Fibroblast of villous mesenchyme (primary cell): ENCODE data around the gene ATP2A1. TPM values are rescaled to one million over a fixed set of nuclear protein-coding genes. Genes with fewer than 3 reads are reported as not detected.

Experiments used
- DNase-seq: peaks from one replicate; pipeline ENCODE4 v3.0.0-alpha.2; 2010; ENCODE audit warnings: low read depth
- H3K4me3 ChIP-seq: 2 replicates; pipeline ENCODE4 v1.5.1; 2011; ENCODE audit warnings: low read depth, mild to moderate bottlenecking, low read length
- CTCF ChIP-seq: IDR thresholded peaks from 2 replicates; pipeline ENCODE4 v1.5.1; 2012; ENCODE audit warnings: low read depth, mild to moderate bottlenecking, low read length; ENCODE audit not compliant: insufficient read depth
- total RNA-seq: library from RNA; depleted of rRNA; stranded (reverse); fragments of >200 nt; gene quantifications from 2 replicates; pipeline ENCODE4 v1.2.3, GENCODE V29; 2012

The ATP2A1 gene
- total RNA-seq, 1 donor: 0.43 TPM

GRCh38 chr16:28910086-28911031, 32.1 kb downstream of the ATP2A1 start:
- H3K4me3 ChIP-seq: no peak overlapping the region
- no peak for TF ChIP-seq CTCF
- DNase-seq: no peak

- no peak overlapping the region for H3K4me3 ChIP-seq
- no peak for TF ChIP-seq CTCF
- no peak for DNase-seq
Observed at GRCh38 chr16:28912558-28912957, 34.3 kb downstream of the ATP2A1 start.

DNA sequence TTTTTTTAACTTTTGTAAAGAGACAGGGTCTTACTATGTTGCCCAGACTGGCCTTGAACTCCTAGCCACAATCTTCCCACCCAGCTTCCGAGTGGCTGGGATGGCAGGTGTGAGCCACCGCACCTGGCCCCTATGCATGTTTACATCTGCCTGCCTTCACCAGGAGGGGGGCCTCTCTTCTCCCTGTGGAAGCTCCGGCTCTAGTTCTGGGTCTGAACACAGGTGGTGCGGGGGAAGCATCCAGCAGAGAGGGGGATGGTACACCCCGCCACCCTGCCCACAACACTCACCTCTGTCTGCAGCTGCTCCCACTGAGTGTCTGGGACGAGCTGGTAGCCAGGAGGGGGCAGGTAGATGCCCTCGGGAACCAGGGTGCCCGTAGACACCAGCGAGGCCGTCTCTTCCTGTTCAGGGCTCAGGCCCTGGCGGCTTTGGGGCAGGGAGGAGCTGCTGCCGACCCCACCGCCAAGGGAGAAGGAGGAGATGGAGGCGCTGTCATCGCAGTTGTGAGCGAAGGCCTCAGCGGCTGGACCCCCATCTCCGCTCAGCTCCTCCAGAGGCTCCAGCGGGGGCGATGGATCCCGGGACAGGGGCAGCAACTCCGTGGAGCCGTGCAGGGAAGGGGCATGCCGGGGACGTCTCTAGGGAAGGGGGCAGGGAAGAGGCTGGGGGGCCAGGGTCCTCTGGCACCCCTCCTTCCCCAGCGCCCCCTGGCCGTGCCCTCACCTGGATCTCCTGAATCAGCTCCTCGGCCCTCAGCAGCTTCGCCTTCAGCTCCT, 35.8 kb downstream of the ATP2A1 start:
- no peak for TF ChIP-seq CTCF
- no peak for DNase-seq

GRCh38 chr16:28915181-28915580, 36.9 kb downstream of the ATP2A1 start:
- H3K4me3 ChIP-seq: no peak overlapping the region
- DNase-seq: peak; percentile 58
- no peak for TF ChIP-seq CTCF

More for the DNA sequence above, 35.8 kb downstream of the ATP2A1 start:
- no peak overlapping the region for H3K4me3 ChIP-seq

- H3K4me3 ChIP-seq: no peak overlapping the region
- TF ChIP-seq CTCF: no peak
- no peak for DNase-seq
Observed at GRCh38 chr16:28917095-28917494, 38.8 kb downstream of the ATP2A1 start.

DNA sequence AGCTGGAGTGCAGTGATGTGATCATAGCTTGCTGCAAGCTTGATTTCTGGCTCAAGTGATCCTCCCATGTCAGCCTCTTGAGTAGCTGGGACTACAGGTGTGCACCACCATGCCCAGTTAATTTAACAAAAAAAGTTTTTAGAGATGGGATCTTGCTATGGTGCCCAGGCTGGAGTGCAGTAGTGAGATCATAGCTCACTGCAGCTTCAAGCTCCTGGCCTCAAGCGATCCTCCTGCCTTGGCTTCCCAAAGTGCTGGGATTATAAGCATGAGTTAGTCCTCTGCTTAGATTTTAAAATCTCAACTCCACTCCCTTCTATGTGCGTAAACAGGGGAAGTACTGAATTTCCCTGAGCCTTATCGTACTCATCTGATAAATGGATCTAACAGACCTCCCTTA, 40.4 kb downstream of the ATP2A1 start:
- no peak overlapping the region for H3K4me3 ChIP-seq
- no peak for DNase-seq
- no peak for TF ChIP-seq CTCF
